ENCODE data around the gene NR2C2AP. TPM values are rescaled to one million over a fixed set of nuclear protein-coding genes. Genes with fewer than 3 reads are reported as not detected.
A peak's percentile ranks its signal among the peaks of the same experiment; 100 is the strongest.

The NR2C2AP gene
- total and polyA plus RNA-seq, 2 donors (not counting 1 experiment from before 2014, with no cell fraction given): 27.4 to 29.3 TPM

- peaks cover 0 to 11% (median 2%) of the 10 kb centered on the region in 4 experiments for H3K27me3 ChIP-seq (replicated peaks in 1 of 4; ENCODE audit: control extremely low read depth in 1 of 4, control insufficient read depth in 3 of 4, insufficient read depth in 4 of 4, low read length in 3 of 4)
- ChIA-PET CTCF (interaction anchor here (0.8 to 1.5 kb wide), 3 partner anchors 10 to 61 kb away, joined by 3 to 5 read pairs (median 3); partner anchors contain the start of genes BORCS8 and RFXANK), POLR2A (interaction anchor here (0.6 to 2.7 kb wide), 2 partner anchors 9 to 923 kb away, joined by 14 read pairs; partner anchors contain the start of genes BORCS8 and RFXANK)
- peak overlapping the region; percentile 82 for H3K9ac ChIP-seq (ENCODE audit: low read length)
- peak overlapping the region in 1 of 2 donors; percentile 85 for H3K27ac ChIP-seq (ENCODE audit: low read length in 2 of 2)
- H3K4me3 Mint-ChIP-seq: peak overlapping the region; percentile 92
- ATAC-seq (ENCODE audit: low read depth): no peak
- DNase-seq: no peak
- peaks cover 3% of the 10 kb centered on the region for H3K27me3 Mint-ChIP-seq
- no peaks in the 10 kb centered on the region for H4K20me1 ChIP-seq (ENCODE audit: control insufficient read depth, insufficient read depth, low read length, poor library complexity, severe bottlenecking)
- H3K4me1 ChIP-seq (ENCODE audit: control insufficient read depth in 2 of 2, insufficient read depth in 2 of 2, low read length in 2 of 2): peaks cover 12 to 21% of the 10 kb centered on the region in 2 donors
- H3K9me3 Mint-ChIP-seq (ENCODE audit: insufficient read depth): no peaks in the 10 kb centered on the region
- peaks cover 2 to 24% of the 10 kb centered on the region in 2 experiments for H3K36me3 ChIP-seq (replicated peaks in 1 of 2; ENCODE audit: control extremely low read depth in 1 of 2, control insufficient read depth in 1 of 2, extremely low read depth in 1 of 2, insufficient read depth in 2 of 2, low read length in 1 of 2)
- peaks cover 0 to 3% (median 0%) of the 10 kb centered on the region in 3 donors for H3K9me3 ChIP-seq (ENCODE audit: control extremely low read depth in 1 of 3, control insufficient read depth in 2 of 3, insufficient read depth in 1 of 3, low read length in 2 of 3)
- H3K4me3 ChIP-seq (ENCODE audit: control extremely low read depth in 1 of 5, extremely low read depth in 1 of 5, insufficient read depth in 1 of 5, low read depth in 2 of 5, low read length in 4 of 5): peak overlapping the region in 4 of 5 experiments; percentile 71 to 91 (median 82)
- H3K4me1 Mint-ChIP-seq: peaks cover 20% of the 10 kb centered on the region
- H3K79me2 ChIP-seq (ENCODE audit: control insufficient read depth, insufficient read depth, low read length): peaks cover 17% of the 10 kb centered on the region
- H3K27ac Mint-ChIP-seq: peak overlapping the region; percentile 91
- intact Hi-C loops (cut with micrococcal nuclease): no loop called here
- TF ChIP-seq CTCF (IDR thresholded peaks at IDR 0.05) (no peak), EZH2 (IDR thresholded peaks at IDR 0.05; ENCODE audit: borderline replicate concordance, insufficient read depth, low read depth, low read length, poor library complexity, severe bottlenecking) (no peak)
- peak overlapping the region; percentile 83 for H3K4me2 ChIP-seq (replicated peaks; ENCODE audit: low read depth, low read length, poor library complexity, severe bottlenecking)
- WGBS (ENCODE audit: insufficient coverage): 77% methylated on average over 12 of the region's 19 CpGs
- H2AFZ ChIP-seq (ENCODE audit: insufficient read depth, low read depth, low read length, poor library complexity, severe bottlenecking): peak overlapping the region; percentile 82
These were observed 1.2 kb downstream of the NR2C2AP start for GRCh38 chr19:19201697-19202630.
